ENCODE results near the gene SCARF2.
A peak's percentile ranks its signal among the peaks of the same experiment; 100 is the strongest.
"Not testable (repeated sequence)": the region's sequence is repeated elsewhere in the genome, so short reads cannot be mapped to it uniquely, and the experiment has no call there.

SCARF2 gene, protein sequence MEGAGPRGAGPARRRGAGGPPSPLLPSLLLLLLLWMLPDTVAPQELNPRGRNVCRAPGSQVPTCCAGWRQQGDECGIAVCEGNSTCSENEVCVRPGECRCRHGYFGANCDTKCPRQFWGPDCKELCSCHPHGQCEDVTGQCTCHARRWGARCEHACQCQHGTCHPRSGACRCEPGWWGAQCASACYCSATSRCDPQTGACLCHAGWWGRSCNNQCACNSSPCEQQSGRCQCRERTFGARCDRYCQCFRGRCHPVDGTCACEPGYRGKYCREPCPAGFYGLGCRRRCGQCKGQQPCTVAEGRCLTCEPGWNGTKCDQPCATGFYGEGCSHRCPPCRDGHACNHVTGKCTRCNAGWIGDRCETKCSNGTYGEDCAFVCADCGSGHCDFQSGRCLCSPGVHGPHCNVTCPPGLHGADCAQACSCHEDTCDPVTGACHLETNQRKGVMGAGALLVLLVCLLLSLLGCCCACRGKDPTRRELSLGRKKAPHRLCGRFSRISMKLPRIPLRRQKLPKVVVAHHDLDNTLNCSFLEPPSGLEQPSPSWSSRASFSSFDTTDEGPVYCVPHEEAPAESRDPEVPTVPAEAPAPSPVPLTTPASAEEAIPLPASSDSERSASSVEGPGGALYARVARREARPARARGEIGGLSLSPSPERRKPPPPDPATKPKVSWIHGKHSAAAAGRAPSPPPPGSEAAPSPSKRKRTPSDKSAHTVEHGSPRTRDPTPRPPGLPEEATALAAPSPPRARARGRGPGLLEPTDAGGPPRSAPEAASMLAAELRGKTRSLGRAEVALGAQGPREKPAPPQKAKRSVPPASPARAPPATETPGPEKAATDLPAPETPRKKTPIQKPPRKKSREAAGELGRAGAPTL

DNA sequence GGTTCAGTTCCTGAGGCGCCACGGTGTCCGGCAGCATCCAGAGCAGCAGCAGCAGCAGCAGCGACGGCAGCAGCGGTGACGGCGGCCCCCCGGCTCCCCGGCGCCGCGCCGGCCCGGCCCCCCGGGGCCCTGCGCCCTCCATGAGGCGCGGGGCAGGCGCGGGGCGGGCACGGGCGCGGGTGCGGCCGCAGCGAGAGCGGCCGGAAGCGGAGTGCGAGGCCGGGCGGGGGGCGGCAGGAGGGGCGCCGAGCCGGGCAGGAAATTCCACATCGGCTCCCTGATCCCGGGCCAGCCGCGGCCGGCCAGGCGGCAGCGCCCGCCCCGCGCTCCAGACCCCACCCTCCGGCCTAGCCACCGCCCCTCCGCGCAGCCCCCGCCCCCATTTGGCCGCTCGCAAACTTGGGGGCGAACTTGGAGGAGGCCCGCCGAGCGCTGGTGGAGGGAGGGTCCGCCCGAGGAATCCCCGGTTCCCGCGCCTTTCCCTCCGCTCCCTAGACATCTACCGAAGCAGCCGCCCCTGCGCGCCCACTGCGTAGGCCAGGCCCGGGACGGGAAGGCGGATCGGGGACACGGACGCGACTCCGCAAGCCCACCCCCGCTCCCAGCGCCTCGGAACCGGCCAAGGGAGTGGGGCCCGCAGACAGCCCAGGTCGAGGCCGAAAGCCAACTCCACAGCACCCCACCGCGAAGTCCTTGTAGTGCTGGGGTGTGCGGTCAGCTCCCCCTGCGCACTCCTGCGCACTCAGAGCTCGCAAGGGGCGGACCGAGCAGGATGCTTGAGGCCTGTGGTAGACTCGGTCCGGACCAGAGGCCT is at the start of gene SCARF2:
TSS of gene SCARF2 (minus strand) at position 213 of the 814 bp plus-strand sequence. CDS start at position 142, 71 bp downstream.
- DNase-seq (ENCODE audit: low read depth) = no peak

DNA sequence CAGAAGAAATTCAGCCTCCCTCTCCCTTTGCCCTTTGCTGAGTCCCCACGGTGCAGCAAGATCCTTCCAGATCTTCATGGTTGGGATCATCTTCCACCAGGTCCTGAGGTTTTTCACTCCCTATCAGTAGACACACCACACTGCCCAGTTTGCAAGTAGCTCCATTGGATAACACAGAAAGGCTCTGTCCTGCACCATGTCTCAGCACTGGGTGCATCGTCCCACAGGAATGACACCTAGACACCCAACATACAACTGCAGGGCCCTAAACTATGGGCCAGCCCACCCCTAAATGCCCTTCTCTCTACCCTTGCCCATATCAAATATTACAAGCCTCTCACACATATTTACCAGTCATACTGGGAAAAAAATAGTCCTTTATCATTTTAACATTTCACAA is 48.6 kb upstream of the SCARF2 start:
- DNase-seq (ENCODE audit: low read depth) = no peak

DNA sequence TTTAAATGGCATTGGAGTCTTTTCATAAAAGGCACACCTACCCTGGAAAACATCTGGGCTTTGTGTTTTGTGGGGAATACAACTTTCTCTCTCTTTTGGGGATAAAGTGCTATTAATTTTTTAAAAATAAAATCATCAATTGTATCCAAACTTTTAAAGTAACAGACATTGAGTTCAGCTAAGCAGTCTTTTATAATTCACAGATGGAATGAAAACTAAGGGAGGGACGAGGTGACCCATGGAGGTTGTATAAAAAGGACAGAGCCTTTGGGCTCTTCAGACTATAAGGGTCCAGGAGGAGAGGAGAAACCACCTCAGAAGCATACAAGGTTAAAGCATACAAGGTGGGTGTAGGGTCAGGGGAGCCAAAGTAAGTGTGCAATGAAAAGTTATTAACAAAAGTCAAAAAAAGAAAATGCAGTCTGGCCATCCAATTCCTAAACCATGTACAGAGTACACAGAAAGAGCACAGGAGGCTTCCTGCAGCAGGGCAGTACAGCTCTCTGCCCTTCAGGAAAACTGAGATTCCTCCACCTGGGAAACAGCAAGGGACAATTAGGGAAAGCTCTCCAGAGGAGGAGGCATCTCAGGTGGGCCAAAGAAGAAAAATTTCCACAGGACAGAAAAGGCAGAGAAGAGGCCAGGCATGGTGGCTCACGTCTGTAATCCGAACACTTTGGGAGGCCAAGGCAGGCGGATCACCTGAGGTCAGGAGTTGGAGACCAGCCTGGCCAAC is 47.5 kb upstream of the SCARF2 start:
- no peak for DNase-seq (ENCODE audit: low read depth)

DNA sequence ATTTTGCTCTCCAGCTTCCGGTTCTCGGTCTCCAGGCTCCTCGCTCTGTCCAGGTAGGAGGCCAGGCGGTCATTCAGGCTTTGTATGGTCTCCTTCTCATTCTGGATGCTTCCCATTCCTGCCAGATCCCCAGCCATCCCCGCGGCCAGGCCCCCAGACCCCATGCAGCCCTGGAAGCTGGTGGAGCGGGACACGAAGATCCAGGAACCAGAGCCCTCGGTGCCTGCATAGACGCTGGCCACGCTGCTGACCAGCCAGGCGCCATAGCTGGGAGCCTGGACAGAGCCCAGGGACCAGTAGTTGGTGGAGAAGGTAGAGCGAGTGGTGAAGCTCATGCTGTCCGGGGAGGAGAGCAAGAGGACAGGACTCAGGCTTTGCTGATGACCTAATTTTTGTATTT is 46.1 kb upstream of the SCARF2 start:
- no peak for DNase-seq (ENCODE audit: low read depth)

DNA sequence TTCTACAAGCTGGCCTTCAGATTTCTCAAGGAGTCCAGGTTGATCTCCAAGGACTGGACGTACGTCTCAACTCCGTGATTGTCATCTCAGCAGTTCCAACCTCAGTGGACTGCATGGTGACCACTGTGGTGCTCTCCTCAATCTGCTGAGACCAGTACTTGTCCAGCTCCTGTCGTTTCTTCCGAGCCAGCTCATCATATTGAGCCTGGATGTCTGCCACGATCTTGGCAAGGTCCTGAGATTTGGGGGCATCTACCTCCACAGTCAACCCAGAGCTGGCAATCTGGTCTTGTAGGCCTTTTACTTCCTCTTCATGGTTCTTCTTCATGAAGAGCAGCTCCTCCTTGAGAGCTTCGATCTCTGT is 45.5 kb upstream of the SCARF2 start:
- DNase-seq (ENCODE audit: low read depth) = not testable (repeated sequence)

DNA sequence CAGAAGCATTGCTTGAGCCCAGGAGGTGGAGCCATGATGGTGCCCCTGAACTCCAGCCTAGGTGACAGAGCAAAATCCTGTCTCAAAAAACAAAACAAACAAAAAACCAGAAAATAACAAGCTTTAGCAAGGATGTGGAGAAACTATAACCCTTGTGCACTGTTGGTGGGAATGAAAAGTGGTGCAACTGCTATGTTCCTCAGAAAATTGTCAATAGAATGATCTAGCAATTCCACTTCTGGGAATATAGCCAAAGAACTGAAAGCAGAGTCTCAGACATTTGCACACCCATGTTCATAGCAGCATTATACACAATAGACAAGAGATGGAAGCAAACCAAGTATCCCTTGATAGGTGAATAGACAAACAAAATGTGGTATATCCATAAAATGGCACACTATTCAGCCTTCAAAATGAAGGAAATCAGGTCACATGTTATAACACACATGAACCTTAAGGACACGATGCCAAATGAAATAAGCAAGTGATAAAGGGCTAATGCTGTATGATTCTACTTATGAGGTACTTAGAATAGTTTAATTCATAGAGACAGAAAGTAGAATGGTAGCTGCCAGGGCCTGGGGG is 42.1 kb upstream of the SCARF2 start:
- no peak for DNase-seq (ENCODE audit: low read depth)

DNA sequence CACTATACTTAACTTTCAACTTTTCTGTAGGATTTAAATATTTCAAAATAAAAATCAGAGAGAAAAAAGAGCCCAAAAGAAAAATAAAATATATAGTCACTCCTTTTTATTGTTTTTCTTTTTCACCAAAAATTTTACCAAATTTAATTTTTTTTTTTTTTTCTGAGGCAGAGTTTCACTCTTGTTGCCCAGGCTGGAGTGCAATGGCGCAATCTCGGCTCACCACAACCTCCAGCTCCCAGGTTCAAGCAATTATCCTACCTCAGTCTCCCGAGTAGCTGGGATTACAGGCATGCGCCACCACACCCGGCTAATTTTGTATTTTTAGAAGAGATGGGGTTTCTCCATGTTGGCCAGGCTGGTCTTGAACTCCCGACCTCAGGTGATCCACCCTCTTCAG is 40.4 kb upstream of the SCARF2 start:
- not testable (repeated sequence) for DNase-seq (ENCODE audit: low read depth)

DNA sequence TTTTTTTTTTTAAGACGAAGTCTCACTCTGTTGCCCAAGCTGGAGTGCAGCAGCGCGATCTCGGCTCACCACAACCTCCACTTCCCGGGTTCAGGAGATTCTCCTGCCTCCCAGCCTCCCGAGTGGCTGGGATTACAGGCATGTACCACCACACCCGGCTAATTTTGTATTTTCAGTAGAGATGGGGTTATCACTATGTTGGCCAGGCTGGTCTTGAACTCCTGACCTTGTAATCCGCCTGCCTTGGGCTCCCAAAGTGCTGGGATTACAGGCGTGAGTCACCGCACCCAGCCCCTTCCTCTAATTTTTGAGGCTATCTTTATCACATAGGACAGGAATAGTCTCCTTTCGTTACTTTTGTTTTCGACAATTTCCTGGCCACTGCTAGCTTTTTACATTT is 37.9 kb upstream of the SCARF2 start:
- not testable (repeated sequence) for DNase-seq (ENCODE audit: low read depth)

DNA sequence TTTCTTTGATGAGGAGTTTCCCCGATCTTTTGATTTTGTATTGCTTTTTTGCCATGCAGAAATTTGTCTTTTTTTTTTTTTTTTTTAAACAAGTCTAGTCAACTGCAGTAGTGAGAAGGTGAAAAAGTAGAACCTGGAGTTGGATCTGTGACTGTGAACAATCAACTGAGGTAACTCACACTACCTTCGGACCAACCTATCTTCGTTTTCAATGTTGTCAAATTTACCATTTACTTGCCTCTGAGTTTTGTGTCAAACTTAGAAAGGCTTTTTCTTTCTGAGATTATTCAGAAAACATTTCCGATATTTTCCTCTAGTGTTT is 37.5 kb upstream of the SCARF2 start:
- DNase-seq (ENCODE audit: low read depth) = no peak

DNA sequence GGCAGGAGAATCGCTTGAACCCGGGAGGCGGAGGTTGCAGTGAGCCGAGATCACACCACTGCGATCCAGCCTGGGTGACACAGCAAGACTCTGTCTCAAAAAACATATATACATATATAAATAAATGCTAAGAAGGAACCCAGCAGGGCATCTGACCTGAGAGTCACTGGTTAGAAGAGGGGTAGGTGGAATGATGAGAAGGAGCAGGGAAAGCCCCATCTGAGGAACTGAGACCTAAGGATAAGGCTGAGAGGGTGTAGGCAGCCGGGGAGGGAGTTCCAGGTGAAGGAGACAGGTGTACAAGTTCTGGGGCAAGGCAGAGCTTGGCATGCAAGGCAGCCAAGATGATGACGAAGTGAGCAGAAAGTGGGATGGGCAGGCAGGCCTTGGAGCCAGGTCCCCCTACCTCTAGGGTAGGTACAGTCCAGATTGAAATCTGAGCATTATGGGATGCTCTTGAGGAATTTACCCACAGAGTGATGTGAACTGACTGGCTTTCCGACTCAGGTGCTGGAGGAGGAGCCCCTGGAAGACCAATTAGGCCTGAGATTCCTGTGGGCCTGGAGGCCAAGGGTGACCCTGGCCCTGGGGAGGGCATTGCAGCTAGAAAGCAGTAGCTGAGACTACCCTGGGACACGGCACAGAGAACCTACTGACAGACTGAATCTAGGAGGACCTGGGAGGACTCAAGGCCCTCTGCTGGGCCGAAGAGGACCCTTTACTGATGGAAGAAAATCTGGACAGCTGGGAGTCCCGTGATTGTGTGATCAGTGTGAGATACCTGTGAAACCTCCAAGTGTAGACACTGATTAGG is 35.2 kb upstream of the SCARF2 start:
- no peak for DNase-seq (ENCODE audit: low read depth)

DNA sequence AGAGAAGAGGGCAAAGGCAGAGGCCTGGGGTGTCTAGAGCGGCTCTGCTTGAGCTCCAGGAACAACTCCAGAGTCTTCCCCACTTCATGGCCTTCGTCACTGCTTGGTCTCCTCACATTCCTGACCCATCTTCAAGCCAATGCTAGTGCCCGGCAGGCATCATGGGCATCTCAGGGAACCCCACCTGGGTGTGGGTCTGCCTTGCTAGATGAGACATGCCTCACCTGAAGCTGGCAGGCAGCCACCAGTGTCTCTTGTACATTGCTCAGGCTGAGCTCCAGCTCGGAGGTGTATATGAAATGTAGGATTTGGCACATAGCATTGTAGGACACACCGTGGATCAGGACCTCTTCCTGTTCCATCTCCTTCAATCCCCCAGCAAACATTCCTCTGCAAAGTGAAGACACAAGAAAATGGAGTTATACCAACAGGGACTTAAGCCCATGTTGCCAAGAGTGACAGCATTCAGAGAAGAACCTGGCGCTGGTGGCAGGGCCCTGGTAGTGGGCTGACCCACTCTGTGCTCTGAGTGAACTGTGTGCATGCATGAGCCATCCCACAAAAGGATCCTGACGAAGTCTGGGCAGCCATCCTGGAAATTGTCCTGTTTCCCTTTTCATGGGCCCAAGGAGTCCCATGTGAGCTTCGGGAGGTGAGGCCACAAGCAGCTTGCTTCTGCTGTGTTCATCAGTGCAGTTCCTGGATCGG is 33.7 kb upstream of the SCARF2 start:
- no peak for DNase-seq (ENCODE audit: low read depth)

DNA sequence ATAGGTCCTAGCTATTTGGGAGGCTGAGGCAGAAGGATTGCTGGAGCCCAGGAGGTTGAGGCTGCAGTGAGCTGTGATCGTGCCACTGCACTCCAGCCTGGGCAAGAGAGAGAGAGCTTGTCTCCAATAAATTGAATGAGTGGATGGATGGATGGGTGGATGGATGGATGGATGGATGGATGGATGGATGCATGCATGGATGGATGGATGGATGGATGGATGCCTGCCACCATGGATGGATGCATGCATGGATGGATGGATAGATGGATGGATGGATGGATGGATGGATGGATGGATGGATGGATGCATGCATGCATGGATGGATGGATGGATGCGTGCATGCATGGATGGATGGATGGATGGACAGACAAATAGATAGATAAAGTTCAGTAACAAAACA is 32.9 kb upstream of the SCARF2 start:
- not testable (repeated sequence) for DNase-seq (ENCODE audit: low read depth)

DNA sequence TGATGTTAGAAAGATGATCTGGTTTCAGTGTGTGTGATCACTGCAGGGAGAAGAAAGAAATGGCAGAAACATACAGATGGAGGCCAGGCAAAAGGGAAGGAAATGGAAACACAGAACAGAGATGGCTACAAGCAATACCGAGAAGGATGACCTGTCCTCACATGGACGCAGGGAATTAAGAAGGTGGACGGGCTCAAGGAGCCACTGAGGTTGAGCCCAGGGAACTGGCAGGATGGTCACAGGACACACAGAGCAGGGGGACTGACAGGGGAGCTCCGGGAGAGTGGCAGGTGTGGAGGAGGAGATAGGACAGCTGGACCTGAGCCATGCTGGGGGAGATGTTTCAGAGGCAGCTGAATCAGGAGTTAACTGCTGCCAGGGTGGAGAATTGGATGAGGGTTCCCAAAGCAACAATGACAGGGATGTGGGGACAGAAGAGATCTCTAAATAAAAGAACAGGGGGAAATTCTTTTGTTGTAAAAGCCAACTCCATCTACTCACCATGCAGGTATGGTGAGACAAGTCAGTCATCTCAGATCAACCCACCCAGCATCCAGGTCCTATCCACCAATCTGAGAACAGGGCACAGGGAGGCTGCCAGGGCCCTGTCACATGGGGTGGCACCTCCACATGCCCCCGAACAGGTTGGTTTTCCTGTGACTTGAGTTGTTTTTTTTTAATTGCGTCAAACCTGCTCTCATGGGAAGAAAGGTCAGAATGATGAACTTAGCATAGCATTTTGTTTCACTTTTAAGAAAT is 31.7 kb upstream of the SCARF2 start:
- DNase-seq (ENCODE audit: low read depth) = no peak

DNA sequence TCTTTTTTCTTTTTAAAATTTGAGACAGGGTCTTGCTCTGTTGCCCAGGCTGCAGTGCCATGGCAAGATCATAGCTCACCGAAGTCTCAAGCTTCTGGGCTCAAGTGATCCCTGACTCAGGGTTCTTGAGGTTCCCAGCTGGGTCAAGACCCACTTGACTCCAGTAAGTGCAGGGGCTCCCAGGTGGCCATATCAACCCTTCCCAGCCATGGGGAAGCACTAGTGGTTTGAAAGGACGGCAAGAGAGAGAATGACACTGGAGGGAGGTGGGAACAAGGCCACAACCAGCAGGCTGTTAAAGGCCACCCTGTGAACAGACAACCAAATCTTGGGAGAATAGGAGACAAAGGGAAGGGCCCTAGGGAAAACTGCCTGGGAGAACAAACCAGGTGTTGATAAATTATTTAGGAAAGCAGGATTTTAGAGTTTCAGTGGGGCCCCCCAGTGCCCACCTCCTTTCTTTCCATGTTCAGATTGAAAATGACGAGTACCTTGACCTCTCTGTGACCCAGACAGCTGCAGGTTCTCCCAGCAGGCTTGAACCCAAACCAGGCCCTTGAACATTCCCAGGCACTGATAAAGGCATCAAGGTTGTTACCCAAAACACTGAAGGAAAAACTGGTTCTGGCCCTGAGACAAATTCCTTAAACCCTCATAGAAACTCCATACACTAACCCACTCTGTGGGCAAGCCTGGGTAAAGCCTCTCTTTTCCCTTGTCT is 29.2 kb upstream of the SCARF2 start:
- no peak for DNase-seq (ENCODE audit: low read depth)

DNA sequence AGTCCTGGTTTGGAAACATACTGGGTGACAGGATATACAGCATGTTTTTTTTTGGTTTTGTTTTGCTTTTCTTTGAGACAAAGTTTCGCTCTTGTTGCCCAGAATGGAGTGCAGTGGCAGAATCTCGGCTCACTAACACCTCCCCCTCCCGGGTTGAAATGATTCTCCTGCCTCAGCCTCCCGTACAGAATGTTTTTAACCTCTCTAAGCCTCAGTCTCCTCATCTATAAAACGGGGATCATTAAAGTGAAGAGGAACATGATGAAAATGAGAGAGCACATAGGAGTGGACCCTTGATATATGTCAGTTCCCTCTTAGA is 28.1 kb upstream of the SCARF2 start:
- no peak for DNase-seq (ENCODE audit: low read depth)

DNA sequence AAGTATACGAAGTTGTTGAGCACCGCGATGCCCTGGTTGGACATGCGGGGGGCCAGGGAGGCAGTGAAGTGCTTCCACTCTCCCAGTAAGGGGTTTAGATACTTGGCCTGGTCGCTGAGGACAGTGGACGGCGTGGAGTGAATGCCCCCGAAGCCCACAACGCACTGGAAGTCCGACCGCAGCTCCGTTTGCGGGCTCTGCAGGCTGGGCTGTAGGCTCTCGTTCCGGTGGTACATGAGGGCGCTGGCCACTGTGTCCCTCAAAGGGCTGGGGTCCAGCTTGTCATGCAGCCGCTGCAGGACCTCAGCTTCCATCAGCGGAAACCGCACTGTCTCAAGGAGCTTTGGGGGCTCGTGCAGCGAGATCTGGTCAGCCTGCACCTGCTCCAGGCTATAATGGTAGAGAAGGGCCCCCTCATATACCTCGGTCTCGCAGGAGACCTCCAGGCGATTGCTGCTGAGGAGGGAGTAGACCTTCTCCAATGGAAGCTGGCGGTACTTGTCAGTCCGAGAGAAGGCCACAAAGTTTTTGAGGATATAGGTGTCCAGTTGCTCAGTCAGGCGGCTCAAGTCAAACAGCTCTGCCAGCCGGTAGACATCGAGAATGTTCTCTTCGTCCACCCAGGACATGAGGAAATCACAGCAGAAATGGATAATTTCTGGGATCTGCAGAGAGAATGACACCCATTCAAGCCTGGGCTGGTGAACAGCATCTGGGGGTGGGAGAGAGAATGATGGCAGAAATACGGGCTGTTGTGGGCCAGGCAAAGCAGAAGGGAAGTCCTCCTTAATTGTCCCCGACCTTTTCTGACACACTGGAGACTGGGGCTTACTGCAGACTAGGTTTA is 27.5 kb upstream of the SCARF2 start:
- DNase-seq (ENCODE audit: low read depth) = no peak

DNA sequence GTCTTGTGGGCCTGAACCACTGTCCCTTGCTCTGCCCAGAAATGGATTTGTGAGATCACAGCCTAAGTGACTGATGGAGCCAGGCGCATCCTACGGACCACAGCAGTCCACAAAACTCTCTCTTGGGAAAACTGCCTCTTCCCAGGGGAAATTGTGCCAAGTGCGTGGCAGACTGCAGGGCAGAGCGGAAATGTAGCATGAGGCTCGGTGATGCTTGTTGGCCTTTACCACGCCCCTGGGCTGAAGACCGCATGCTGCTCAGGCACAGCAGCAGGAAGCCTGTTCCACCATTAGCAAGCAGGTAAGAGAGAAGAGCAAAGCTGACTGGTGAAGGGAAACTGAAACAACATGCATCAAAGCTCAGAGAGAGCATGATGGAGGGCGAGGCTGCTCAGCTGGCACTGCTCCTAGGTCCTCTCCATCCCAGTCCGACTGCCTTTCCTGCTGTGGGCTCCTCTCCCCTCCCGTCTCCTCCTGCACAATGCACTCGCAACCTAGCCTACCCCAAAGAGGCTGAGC is 26.5 kb upstream of the SCARF2 start:
- DNase-seq (ENCODE audit: low read depth) = peak; percentile 19
